Vagina (tissue), 2 donors: ENCODE results near the gene NPIPB6.

Experiments
- POLR2A ChIP-seq, 2 donors: fragments of 450-650 bp; IDR thresholded peaks; one replicate each; pipeline ENCODE4 v1.6.1; 2017; ENCODE audit warnings: antibody characterized with exemption in 2 of 2, mild to moderate bottlenecking in 2 of 2, moderate library complexity in 2 of 2
- POLR2AphosphoS5 ChIP-seq, 2 donors: sonication (generic); formaldehyde crosslinking; IDR thresholded peaks; one replicate each; pipeline ENCODE4 v1.9.0; 2017; ENCODE audit warnings: antibody characterized with exemption in 2 of 2, mild to moderate bottlenecking in 2 of 2, low read depth in 1 of 2; ENCODE audit not compliant: insufficient read depth in 1 of 2
- TF ChIP-seq, protein P1 (sequence below), 3 experiments: fragments of 450-650 bp in 2 of 3; fragments of 200-600 bp in 1 of 3; sonication (generic) in 1 of 3; IDR thresholded peaks; one replicate each; pipeline ENCODE4 v1.5.1; 2017 to 2019; ENCODE audit warnings: antibody characterized with exemption in 3 of 3, mild to moderate bottlenecking in 2 of 3, moderate library complexity in 2 of 3

DNA sequence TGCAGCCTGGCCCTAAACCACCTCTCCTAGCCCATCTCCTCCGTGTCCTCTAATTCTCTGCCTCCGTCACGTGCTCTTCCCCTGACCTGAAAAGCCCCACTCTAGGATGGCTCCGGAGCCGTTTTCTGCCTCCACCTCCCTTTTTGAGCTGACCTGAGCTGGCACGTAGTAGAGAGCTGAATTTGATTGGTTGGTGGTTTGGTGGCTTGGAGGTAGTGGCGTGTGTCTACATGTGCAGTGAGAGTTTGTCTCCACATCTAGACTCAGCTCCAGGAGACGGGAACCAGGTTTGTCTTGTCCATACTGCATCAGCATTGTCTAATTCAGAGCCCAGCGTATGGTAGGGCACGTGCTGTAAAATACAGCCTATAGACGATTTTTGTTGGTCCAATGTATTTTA lies 68.0 kb downstream of the NPIPB6 start:
- no peak for TF ChIP-seq POLR2A (IDR thresholded peaks at IDR 0.05)
- TF ChIP-seq, protein P1, sequence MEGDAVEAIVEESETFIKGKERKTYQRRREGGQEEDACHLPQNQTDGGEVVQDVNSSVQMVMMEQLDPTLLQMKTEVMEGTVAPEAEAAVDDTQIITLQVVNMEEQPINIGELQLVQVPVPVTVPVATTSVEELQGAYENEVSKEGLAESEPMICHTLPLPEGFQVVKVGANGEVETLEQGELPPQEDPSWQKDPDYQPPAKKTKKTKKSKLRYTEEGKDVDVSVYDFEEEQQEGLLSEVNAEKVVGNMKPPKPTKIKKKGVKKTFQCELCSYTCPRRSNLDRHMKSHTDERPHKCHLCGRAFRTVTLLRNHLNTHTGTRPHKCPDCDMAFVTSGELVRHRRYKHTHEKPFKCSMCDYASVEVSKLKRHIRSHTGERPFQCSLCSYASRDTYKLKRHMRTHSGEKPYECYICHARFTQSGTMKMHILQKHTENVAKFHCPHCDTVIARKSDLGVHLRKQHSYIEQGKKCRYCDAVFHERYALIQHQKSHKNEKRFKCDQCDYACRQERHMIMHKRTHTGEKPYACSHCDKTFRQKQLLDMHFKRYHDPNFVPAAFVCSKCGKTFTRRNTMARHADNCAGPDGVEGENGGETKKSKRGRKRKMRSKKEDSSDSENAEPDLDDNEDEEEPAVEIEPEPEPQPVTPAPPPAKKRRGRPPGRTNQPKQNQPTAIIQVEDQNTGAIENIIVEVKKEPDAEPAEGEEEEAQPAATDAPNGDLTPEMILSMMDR (IDR thresholded peaks at IDR 0.05) = no peak
- no peak for TF ChIP-seq POLR2AphosphoS5 (IDR thresholded peaks at IDR 0.05; ENCODE audit: insufficient read depth in 1 of 2, low read depth in 1 of 2)
